Loucy (cell line): ENCODE data around the gene UNC45B.

ENCODE experiments used
- H2AFZ ChIP-seq: fragments of 200-600 bp; sonication (generic); 2 replicates; pipeline ENCODE4 v1.6.0; 2016; ENCODE audit warnings: antibody characterized with exemption, mild to moderate bottlenecking, low read length, moderate library complexity
- H3F3A ChIP-seq: fragments of 200-600 bp; 2 replicates; pipeline ENCODE4 v1.6.0; 2016; ENCODE audit warnings: antibody characterized with exemption, low read depth, mild to moderate bottlenecking
- H3K27me3 ChIP-seq: fragments of 200-600 bp; sonication (generic); 2 replicates; pipeline ENCODE4 v1.6.1; 2014; ENCODE audit warnings: low read length, mild to moderate bottlenecking; ENCODE audit not compliant: insufficient read depth, poor library complexity, severe bottlenecking
- H3K36me3 ChIP-seq: fragments of 200-600 bp; sonication (generic); 2 replicates; pipeline ENCODE4 v1.6.1; 2016; ENCODE audit warnings: low read length; ENCODE audit not compliant: insufficient read depth
- H3K4me1 ChIP-seq: fragments of 200-600 bp; sonication (generic); 2 replicates; pipeline ENCODE4 v1.5.1; 2014; ENCODE audit warnings: low read length, mild to moderate bottlenecking; ENCODE audit not compliant: insufficient read depth, poor library complexity, severe bottlenecking
- H3K4me2 ChIP-seq: fragments of 200-600 bp; sonication (generic); 2 replicates; pipeline ENCODE4 v1.6.0; 2014; ENCODE audit warnings: antibody characterized with exemption, low read length, low read depth, mild to moderate bottlenecking; ENCODE audit not compliant: poor library complexity, severe bottlenecking
- H3K4me3 ChIP-seq: fragments of 200-600 bp; sonication (generic); 2 replicates; pipeline ENCODE4 v1.5.1; 2014; ENCODE audit warnings: low read length, mild to moderate bottlenecking, mixed read lengths; ENCODE audit not compliant: poor library complexity, severe bottlenecking
- H3K79me2 ChIP-seq: fragments of 200-600 bp; sonication (generic); 2 replicates; pipeline ENCODE4 v1.6.1; 2014; ENCODE audit warnings: low read length; ENCODE audit not compliant: insufficient read depth
- H3K9ac ChIP-seq: fragments of 200-600 bp; sonication (generic); 2 replicates; pipeline ENCODE4 v1.6.0; 2014; ENCODE audit warnings: mild to moderate bottlenecking, low read depth, low read length, moderate library complexity; ENCODE audit not compliant: poor library complexity, severe bottlenecking
- H3K9me2 ChIP-seq: fragments of 200-600 bp; sonication (generic); replicated peaks from 2 replicates; pipeline ENCODE4 v1.6.1; 2016; ENCODE audit warnings: low read depth, low read length, mixed read lengths
- H3K9me3 ChIP-seq: fragments of 200-600 bp; sonication (generic); 2 replicates; pipeline ENCODE4 v1.6.1; 2014; ENCODE audit warnings: mild to moderate bottlenecking, antibody characterized with exemption, low read length, low read depth; ENCODE audit not compliant: insufficient read depth
- H4K20me1 ChIP-seq: fragments of 200-600 bp; sonication (generic); 2 replicates; pipeline ENCODE4 v1.6.0; 2014; ENCODE audit warnings: antibody characterized with exemption, low read length, mild to moderate bottlenecking; ENCODE audit not compliant: insufficient read depth, poor library complexity, severe bottlenecking
- CTCF ChIP-seq: fragments of 200-600 bp; sonication (generic); conservative IDR thresholded peaks from 2 replicates; pipeline ENCODE4 v1.5.1; 2014; ENCODE audit warnings: mild to moderate bottlenecking, antibody characterized with exemption, low read length
- EZH2phosphoT487 ChIP-seq: fragments of 200-600 bp; IDR thresholded peaks from 2 replicates; pipeline ENCODE4 v1.6.1; 2018; ENCODE audit warnings: antibody characterized with exemption, mild to moderate bottlenecking, moderate library complexity, borderline replicate concordance

UNC45B gene

DNA sequence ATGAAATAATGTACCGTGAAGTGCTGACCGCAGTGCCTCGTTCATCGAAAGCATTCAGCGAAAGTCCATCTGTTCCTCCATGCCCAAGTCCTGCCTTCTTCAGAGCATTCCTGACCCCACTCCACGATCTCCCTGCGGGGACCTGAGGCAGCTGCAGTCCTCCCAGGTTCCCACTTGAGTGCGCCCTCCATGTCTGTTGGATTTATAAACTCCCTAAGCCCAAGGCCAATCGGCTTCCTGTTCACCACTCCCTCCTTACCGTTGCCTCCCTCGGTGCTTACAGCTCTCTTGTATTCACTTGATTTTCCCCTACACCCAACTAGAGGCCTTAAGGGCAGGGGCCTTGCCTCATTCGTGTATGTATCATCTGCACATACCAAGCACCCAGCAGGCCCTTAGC lies 30.8 kb upstream of the UNC45B start:
- H3K27me3 ChIP-seq: no peaks in the 10 kb centered on the region
- no peak overlapping the region for H3K4me3 ChIP-seq
- peak overlapping the region; percentile 88 for H3K4me2 ChIP-seq
- H3K4me1 ChIP-seq: peaks cover 23% of the 10 kb centered on the region
- H3K9me3 ChIP-seq: no peaks in the 10 kb centered on the region
- H3K36me3 ChIP-seq: no peaks in the 10 kb centered on the region
- H3F3A ChIP-seq: no peaks in the 10 kb centered on the region
- peaks cover 3% of the 10 kb centered on the region for H4K20me1 ChIP-seq
- H3K9me2 ChIP-seq: no peaks in the 10 kb centered on the region
- H3K9ac ChIP-seq: no peak overlapping the region
- peaks cover 24% of the 10 kb centered on the region for H3K79me2 ChIP-seq
- no peak overlapping the region for H2AFZ ChIP-seq
- no peak for TF ChIP-seq EZH2phosphoT487
- TF ChIP-seq CTCF: 0 out of 2 replicates have a peak, but pooled peaks have one; percentile 22

- Histone ChIP-seq H3K79me2 (peaks cover 24% of the 10 kb centered on the region), H3K4me3 (peak overlapping the region; percentile 87), H3K27me3 (no peaks in the 10 kb centered on the region), H3K4me1 (peaks cover 23% of the 10 kb centered on the region), H3K36me3 (no peaks in the 10 kb centered on the region), H3K9me2 (no peaks in the 10 kb centered on the region), H3F3A (no peaks in the 10 kb centered on the region), H3K9me3 (no peaks in the 10 kb centered on the region), H2AFZ (no peak overlapping the region), H3K9ac (peak overlapping the region; percentile 78), H4K20me1 (peaks cover 3% of the 10 kb centered on the region), H3K4me2 (peak overlapping the region; percentile 88)
- TF ChIP-seq CTCF (peak; percentile 67), EZH2phosphoT487 (no peak)
Measured at GRCh38 chr17:35117984-35118383, 29.6 kb upstream of the UNC45B start.

DNA sequence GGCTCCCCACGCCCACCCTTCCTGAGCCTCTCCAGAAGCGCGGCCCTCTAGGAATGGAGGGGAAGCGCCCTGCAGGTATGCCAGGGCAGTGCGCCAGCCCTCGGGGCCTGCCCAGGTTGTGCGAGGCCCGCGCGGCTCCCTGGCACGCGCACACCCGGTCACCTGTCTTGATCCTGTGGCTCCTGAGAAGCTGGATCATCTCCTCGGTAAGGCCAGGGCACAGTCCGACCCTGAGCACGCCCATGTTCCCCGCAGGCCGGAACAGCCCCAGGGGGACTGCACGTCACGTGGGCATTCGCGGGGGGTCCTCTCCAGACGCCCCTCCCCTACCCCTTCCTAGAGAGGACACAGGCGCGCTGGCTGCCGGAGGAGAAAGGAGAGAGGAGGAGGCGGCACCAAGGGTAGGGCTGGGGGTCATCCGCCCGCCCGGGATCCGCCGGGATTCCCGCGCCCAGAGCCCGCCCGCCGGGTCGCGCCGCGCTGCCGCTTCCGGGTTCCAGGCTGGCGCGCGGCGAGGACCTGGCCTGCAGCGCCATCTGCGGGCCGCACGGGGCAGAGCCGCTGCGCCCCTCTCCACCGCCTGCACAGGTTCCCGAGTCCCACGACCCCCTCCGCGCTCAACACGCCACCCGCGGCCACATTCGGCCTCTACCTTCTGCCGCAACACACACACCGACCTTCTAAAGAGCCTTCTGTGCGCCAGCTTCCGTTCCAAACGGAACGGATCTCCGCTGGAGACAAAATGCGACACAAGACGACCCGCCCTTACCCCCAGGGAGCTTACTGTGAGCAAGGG lies 28.0 kb upstream of the UNC45B start, which contains the start of gene RAD51D:
Gene RAD51D (minus strand): TSS at position 491 of the 796 bp plus-strand sequence. CDS start 247 bp downstream, at position 244.
- peak within 1 kb of the TSS; percentile 78 for H3K9ac ChIP-seq
- no peaks in the 10 kb centered on the region for H3K9me2 ChIP-seq
- H2AFZ ChIP-seq: peak within 1 kb of the TSS; percentile 96
- TF ChIP-seq CTCF (peak; percentile 80), EZH2phosphoT487 (no peak)
- H3K4me1 ChIP-seq: peaks cover 23% of the 10 kb centered on the region
- H3K27me3 ChIP-seq: no peaks in the 10 kb centered on the region
- peaks cover 24% of the 10 kb centered on the region for H3K79me2 ChIP-seq
- H3F3A ChIP-seq: no peaks in the 10 kb centered on the region
- peak within 1 kb of the TSS; percentile 88 for H3K4me2 ChIP-seq
- no peaks in the 10 kb centered on the region for H3K9me3 ChIP-seq
- H3K4me3 ChIP-seq: peak within 1 kb of the TSS; percentile 87
- H3K36me3 ChIP-seq: no peaks in the 10 kb centered on the region
- H4K20me1 ChIP-seq: peaks cover 3% of the 10 kb centered on the region
